PC-9 (cell line): Measurements from ENCODE around the gene SYTL1. TPM values are rescaled to one million over a fixed set of nuclear protein-coding genes. Genes with fewer than 3 reads are reported as not detected.

ENCODE experiments used
- BruUV-seq: library from RNA; stranded (reverse); fragments of 400-500 nt; replicated peaks from 2 replicates; lab custom pipeline; 2021; lab: Mats Ljungman, UMichigan
- CTCF ChIA-PET: fragments of 300-600 bp; sonication (Branson Sonifier 250); formaldehyde crosslinking; loops from one replicate; lab custom pipeline; 2022; ENCODE audit warnings: antibody characterized with exemption; lab: Charles Lee
- POLR2A ChIA-PET: fragments of 300-600 bp; sonication (Branson Sonifier 250); formaldehyde crosslinking; loops from one replicate; lab custom pipeline; 2022; ENCODE audit warnings: antibody characterized with exemption; ENCODE audit not compliant: unreplicated experiment; lab: Charles Lee
- DNase-seq, 2 experiments: peaks; one replicate each; pipeline versions ENCODE4 v3.0.0 to v3.0.0-alpha.2; 2015 to 2022; ENCODE audit warnings: mixed read lengths in 1 of 2
- H2AFZ ChIP-seq: fragments of 200-600 bp; sonication (generic); 2 replicates; pipeline ENCODE4 v1.8.1; 2017; ENCODE audit warnings: antibody characterized with exemption
- H3F3A ChIP-seq: fragments of 200-600 bp; sonication (generic); 2 replicates; pipeline ENCODE4 v1.8.1; 2017; ENCODE audit warnings: antibody characterized with exemption, mild to moderate bottlenecking, low read depth; ENCODE audit not compliant: insufficient read depth
- H3K27ac ChIP-seq: fragments of 200-600 bp; sonication (generic); 2 replicates; pipeline ENCODE4 v1.6.1; 2016; ENCODE audit warnings: mixed run types
- H3K27me3 ChIP-seq: fragments of 200-600 bp; sonication (generic); 2 replicates; pipeline ENCODE4 v1.6.1; 2016; ENCODE audit warnings: low read depth, mixed run types; ENCODE audit not compliant: insufficient read depth
- H3K36me3 ChIP-seq: fragments of 200-600 bp; sonication (generic); 2 replicates; pipeline ENCODE4 v1.6.1; 2016; ENCODE audit warnings: low read depth, mixed run types
- H3K4me1 ChIP-seq: fragments of 200-600 bp; sonication (generic); replicated peaks from 2 replicates; pipeline ENCODE4 v1.6.1; 2016; ENCODE audit warnings: mixed run types; ENCODE audit not compliant: insufficient read depth
- H3K4me2 ChIP-seq: fragments of 200-600 bp; sonication (generic); 2 replicates; pipeline ENCODE4 v1.6.1; 2017; ENCODE audit warnings: mixed run types
- H3K4me3 ChIP-seq: fragments of 200-600 bp; sonication (generic); 2 replicates; pipeline ENCODE4 v1.6.1; 2016; ENCODE audit warnings: mixed run types
- H3K79me2 ChIP-seq: fragments of 200-600 bp; sonication (generic); 2 replicates; pipeline ENCODE4 v1.6.1; 2017; ENCODE audit warnings: low read depth, mixed run types
- H3K9me2 ChIP-seq: fragments of 200-600 bp; sonication (generic); 2 replicates; pipeline ENCODE4 v1.8.1; 2017; ENCODE audit warnings: mild to moderate bottlenecking; ENCODE audit not compliant: insufficient read depth
- H3K9me3 ChIP-seq: fragments of 200-600 bp; sonication (generic); 2 replicates; pipeline ENCODE4 v1.8.1; 2016; ENCODE audit warnings: low read depth; ENCODE audit not compliant: insufficient read depth
- H4K20me1 ChIP-seq: fragments of 200-600 bp; sonication (generic); 2 replicates; pipeline ENCODE4 v1.8.1; 2017; ENCODE audit not compliant: insufficient read depth
- CTCF ChIP-seq: fragments of 200-600 bp; sonication (generic); conservative IDR thresholded peaks from 2 replicates; pipeline ENCODE4 v1.6.1; 2017; ENCODE audit warnings: mixed run types, antibody characterized with exemption, mild to moderate bottlenecking, moderate library complexity
- EZH2 ChIP-seq: fragments of 200-600 bp; sonication (generic); IDR thresholded peaks from 2 replicates; pipeline ENCODE4 v1.8.0; 2017; ENCODE audit warnings: antibody characterized with exemption, low read depth
- intact Hi-C: fragments of 100-400 bp; cut with micrococcal nuclease; formaldehyde crosslinking; loops from one replicate; pipeline ENCODE4 v1.10.0; 2022; ENCODE audit not compliant: unreplicated experiment
- total RNA-seq: library from RNA; stranded (reverse); gene quantifications from 2 replicates; pipeline ENCODE4 v1.2.3, GENCODE V29; 2021

The SYTL1 gene
- total RNA-seq, 1 experiment from 2014 or later = 43.7 TPM

DNA sequence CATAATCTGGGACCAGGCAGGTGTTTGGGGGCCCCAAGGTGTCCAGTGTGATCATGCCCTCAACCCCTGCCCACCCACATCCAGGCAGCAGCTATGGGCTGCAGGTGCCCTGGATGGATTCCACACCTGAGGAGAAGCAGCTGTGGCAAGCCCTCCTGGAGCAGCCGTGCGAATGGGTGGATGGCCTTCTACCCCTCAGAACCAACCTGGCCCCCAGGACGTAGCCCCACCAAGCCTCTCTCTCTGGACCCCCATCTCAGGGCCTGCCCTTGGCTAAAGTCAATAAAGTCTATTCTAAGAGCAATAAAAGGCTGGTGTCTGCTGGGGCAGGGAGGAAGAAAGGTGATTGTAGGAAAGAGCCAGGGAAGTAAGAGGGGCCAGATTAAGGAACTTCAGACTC, 11.8 kb downstream of the SYTL1 start:
- Histone ChIP-seq H2AFZ (no peak overlapping the region), H3K4me3 (no peak overlapping the region), H3K4me1 (0 out of 2 replicates have a peak, but pooled peaks cover 4% of the 10 kb centered on the region), H3K36me3 (no peaks in the 10 kb centered on the region), H3K9me2 (no peaks in the 10 kb centered on the region), H3K79me2 (no peaks in the 10 kb centered on the region), H3K27me3 (no peaks in the 10 kb centered on the region), H3K4me2 (no peak overlapping the region), H3K27ac (no peak overlapping the region), H3K9me3 (no peaks in the 10 kb centered on the region), H3F3A (no peaks in the 10 kb centered on the region), H4K20me1 (no peaks in the 10 kb centered on the region)
- ChIA-PET CTCF (interaction anchor here (0.7 to 0.8 kb wide), 2 partner anchors 13 to 221 kb away, joined by 3 read pairs; partner anchors contain the start of gene MAP3K6), POLR2A (no interaction called here)
- no peak for DNase-seq
- no peak for TF ChIP-seq CTCF
- TF ChIP-seq EZH2 = no peak
- BruUV-seq = no TSS peak
- intact Hi-C loops = no loop called here

DNA sequence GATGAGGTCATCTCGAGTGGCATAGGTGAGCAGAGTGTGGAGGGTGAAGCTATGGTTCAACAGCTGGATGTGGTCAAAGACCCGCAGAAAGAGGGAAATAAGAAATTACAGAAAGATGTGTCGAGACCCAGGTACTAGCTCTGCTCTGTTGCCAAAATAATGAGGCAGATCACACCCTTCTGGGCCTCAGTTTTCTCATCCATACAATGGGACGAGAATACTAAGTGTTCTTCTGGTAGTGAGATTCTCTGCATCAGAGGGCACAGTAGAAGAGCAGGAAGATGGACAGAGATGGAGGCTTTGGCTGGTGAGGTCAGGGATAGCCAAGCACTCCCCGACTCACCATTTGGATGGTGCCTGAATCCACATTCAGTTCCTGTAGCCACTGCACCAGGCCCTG, 13.9 kb downstream of the SYTL1 start:
- POLR2A ChIA-PET = no interaction called here
- no peaks in the 10 kb centered on the region for H3K4me1 ChIP-seq
- TF ChIP-seq EZH2 = no peak
- TF ChIP-seq CTCF = no peak

GRCh38 chr1:27356277-27356618, 14.4 kb downstream of the SYTL1 start:
- no peak overlapping the region for H3K4me3 ChIP-seq
- CTCF ChIA-PET = interaction anchor here (0.6 kb wide), 1 partner anchor 1249 kb away, joined by 5 read pairs; no protein-coding TSS in a partner anchor
- POLR2A ChIA-PET = no interaction called here
- H3K4me1 ChIP-seq = no peaks in the 10 kb centered on the region
- H3K27me3 ChIP-seq = no peaks in the 10 kb centered on the region
- BruUV-seq = no TSS peak
- DNase-seq = no peak
- H3K27ac ChIP-seq = no peak overlapping the region
- H3K36me3 ChIP-seq = no peaks in the 10 kb centered on the region
- H3F3A ChIP-seq = no peaks in the 10 kb centered on the region
- intact Hi-C loops = no loop called here
- H4K20me1 ChIP-seq = no peaks in the 10 kb centered on the region
- no peak overlapping the region for H3K4me2 ChIP-seq
- H3K79me2 ChIP-seq = no peaks in the 10 kb centered on the region
- no peaks in the 10 kb centered on the region for H3K9me2 ChIP-seq
- TF ChIP-seq CTCF (no peak), EZH2 (no peak)
- H3K9me3 ChIP-seq = no peaks in the 10 kb centered on the region
- no peak overlapping the region for H2AFZ ChIP-seq

More for the DNA sequence above, 13.9 kb downstream of the SYTL1 start:
- intact Hi-C loops = no loop called here
- no peaks in the 10 kb centered on the region for H3K9me3 ChIP-seq
- DNase-seq = no peak
- H3K79me2 ChIP-seq = no peaks in the 10 kb centered on the region
- no peak overlapping the region for H2AFZ ChIP-seq
- no peaks in the 10 kb centered on the region for H3K36me3 ChIP-seq
- no TSS peak for BruUV-seq
- no peaks in the 10 kb centered on the region for H4K20me1 ChIP-seq
- no peak overlapping the region for H3K4me3 ChIP-seq
- CTCF ChIA-PET = no interaction called here
- H3K27ac ChIP-seq = no peak overlapping the region
- H3F3A ChIP-seq = no peaks in the 10 kb centered on the region
- no peak overlapping the region for H3K4me2 ChIP-seq
- no peaks in the 10 kb centered on the region for H3K9me2 ChIP-seq
- no peaks in the 10 kb centered on the region for H3K27me3 ChIP-seq
